ENCODE data around the gene DIP2C.

GRCh38 chr10:341081-341740 lies 348.3 kb downstream of the DIP2C start:
- TF ChIP-seq POLR2A (IDR thresholded peaks at IDR 0.05; ENCODE audit: low read depth, low read length) = no peak
- no peak for TF ChIP-seq TAF1 (IDR thresholded peaks at IDR 0.05; ENCODE audit: borderline replicate concordance, low read depth, low read length)
- no peak for TF ChIP-seq POLR2AphosphoS5 (IDR thresholded peaks at IDR 0.05; ENCODE audit: low read depth, low read length)

Measured in GM12892 (cell line).